Progenitor cell of endocrine pancreas (in vitro differentiated cells): ENCODE results near the gene SOX6. TPM values are rescaled to one million over a fixed set of nuclear protein-coding genes. Genes with fewer than 3 reads are reported as not detected.

Experiments
- DNase-seq: peaks from one replicate; pipeline ENCODE4 v3.0.0; 2021; ENCODE audit warnings: low spot score; ENCODE audit not compliant: unreplicated experiment
- H3K27ac Mint-ChIP-seq: 2 replicates; pipeline ENCODE4 v1.8.0; 2021; ENCODE audit warnings: mild to moderate bottlenecking, moderate library complexity, mixed read lengths
- H3K27me3 Mint-ChIP-seq: 2 replicates; pipeline ENCODE4 v1.8.0; 2021; ENCODE audit warnings: mixed read lengths
- H3K36me3 Mint-ChIP-seq: 2 replicates; pipeline ENCODE4 v1.8.0; 2022; ENCODE audit warnings: mixed read lengths; ENCODE audit not compliant: insufficient read depth
- H3K4me1 Mint-ChIP-seq: 2 replicates; pipeline ENCODE4 v1.8.0; 2021; ENCODE audit warnings: low read depth, mixed read lengths
- H3K4me3 Mint-ChIP-seq: 2 replicates; pipeline ENCODE4 v1.8.0; 2021; ENCODE audit warnings: low read depth, mild to moderate bottlenecking, moderate library complexity, mixed read lengths
- H3K9me3 Mint-ChIP-seq: 2 replicates; pipeline ENCODE4 v1.8.0; 2021; ENCODE audit warnings: low read depth, mixed read lengths
- CTCF ChIP-seq: fragments of 200-600 bp; sonication (generic); IDR thresholded peaks from one replicate; pipeline ENCODE4 v1.5.0; 2021; ENCODE audit warnings: antibody characterized with exemption, mild to moderate bottlenecking; ENCODE audit not compliant: unreplicated experiment
- total RNA-seq: library from RNA; stranded (reverse); gene quantifications from 2 replicates; pipeline ENCODE4 v1.2.1, GENCODE V29; 2021

The SOX6 gene
- total RNA-seq, 1 donor from 2014 or later: 34.9 TPM

DNA sequence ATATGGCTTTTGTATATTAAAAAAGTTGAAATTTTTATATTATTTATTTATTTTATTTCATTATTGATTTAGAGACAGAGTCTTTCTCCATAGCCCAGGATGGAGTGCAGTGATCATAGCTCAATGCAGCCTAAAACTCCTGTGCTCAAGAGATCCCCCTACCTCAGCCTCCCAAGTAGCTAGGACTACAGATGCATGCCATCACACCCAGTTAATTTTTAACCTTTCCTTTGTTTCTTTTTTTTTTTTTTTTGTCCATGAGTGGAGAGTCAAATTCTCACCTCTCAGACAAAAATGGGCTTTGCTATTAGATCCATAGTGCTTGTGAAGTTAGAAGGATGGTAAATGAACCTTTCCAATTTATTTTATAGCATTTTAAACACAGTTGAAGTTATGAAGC, 182.5 kb downstream of the SOX6 start:
- TF ChIP-seq CTCF: no peak
- no peak overlapping the region for H3K4me3 Mint-ChIP-seq
- H3K36me3 Mint-ChIP-seq: no peaks in the 10 kb centered on the region
- H3K27me3 Mint-ChIP-seq: no peaks in the 10 kb centered on the region
- peaks cover 31% of the 10 kb centered on the region for H3K4me1 Mint-ChIP-seq
- peak overlapping the region; percentile 37 for H3K27ac Mint-ChIP-seq
- DNase-seq: no peak
- H3K9me3 Mint-ChIP-seq: no peaks in the 10 kb centered on the region

DNA sequence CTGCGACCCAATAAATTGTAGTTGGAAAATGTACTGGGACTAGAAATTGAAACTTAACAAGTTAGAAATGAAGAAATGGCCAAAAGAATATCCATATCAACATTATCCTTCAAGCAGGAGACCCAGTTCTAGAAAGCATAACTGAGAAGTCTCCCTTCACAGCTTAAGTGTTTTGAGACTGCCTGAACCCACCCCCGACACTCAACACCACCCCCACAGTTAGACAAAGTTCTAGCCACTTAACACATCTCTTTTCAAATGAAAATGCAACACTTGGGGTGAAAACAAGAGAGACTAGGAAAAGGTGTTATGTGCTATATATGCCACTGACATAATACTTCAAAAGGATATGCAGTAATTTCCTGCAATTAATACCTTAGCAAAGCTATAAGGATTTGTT, 184.5 kb downstream of the SOX6 start:
- DNase-seq: no peak
- TF ChIP-seq CTCF: no peak
- H3K27me3 Mint-ChIP-seq: no peaks in the 10 kb centered on the region
- no peaks in the 10 kb centered on the region for H3K36me3 Mint-ChIP-seq
- H3K9me3 Mint-ChIP-seq: no peaks in the 10 kb centered on the region
- no peak overlapping the region for H3K27ac Mint-ChIP-seq
- H3K4me3 Mint-ChIP-seq: no peak overlapping the region
- peaks cover 24% of the 10 kb centered on the region for H3K4me1 Mint-ChIP-seq

DNA sequence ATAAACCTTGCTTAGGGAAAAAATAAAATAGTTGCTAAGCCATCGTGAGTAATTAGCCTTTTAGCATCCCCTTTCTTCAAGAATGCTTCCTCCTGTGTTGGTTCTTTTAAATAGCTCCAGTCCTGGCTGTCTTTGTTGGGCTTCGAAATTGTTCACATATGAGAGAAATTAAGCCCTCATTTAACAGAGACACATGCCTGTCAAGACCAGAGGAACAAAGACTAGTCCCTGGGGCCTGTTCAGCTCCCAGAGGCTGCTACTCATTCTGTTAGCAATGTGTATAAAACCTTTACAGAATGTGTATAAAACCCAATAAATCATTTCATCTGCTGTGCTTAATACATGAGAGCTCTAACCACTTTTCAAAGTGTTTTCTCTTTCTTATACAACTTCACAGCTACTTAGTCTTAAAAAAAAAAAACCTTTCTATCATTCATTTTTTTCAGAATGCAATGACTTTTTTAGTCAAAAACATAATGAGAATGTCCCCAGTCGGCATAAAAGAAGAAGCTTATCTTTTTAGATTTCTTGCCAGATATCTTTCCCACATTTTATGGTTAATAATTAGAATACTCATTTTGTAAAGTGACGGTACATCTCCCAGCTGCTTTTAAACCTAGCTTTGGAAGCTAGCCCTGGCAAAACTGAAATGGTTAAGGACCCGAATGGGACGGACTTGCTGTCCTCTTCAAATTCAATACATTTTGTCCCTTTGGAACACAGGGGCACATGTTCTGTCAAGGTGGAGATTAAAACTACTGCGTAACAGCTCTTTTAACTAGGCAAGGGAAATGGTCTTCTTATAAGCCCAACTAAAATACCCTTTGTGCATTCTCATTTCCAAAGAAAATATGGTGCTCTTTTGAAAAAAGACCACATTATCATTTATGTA, 186.1 kb downstream of the SOX6 start:
- no peak for DNase-seq
- Mint-ChIP-seq H3K36me3 (no peaks in the 10 kb centered on the region), H3K4me3 (no peak overlapping the region), H3K27me3 (no peaks in the 10 kb centered on the region), H3K27ac (no peak overlapping the region), H3K9me3 (no peaks in the 10 kb centered on the region), H3K4me1 (peaks cover 24% of the 10 kb centered on the region)
- no peak for TF ChIP-seq CTCF

- no peak overlapping the region for H3K27ac Mint-ChIP-seq
- H3K4me3 Mint-ChIP-seq: no peak overlapping the region
- no peaks in the 10 kb centered on the region for H3K27me3 Mint-ChIP-seq
- peaks cover 20% of the 10 kb centered on the region for H3K4me1 Mint-ChIP-seq
- DNase-seq: no peak
- no peaks in the 10 kb centered on the region for H3K9me3 Mint-ChIP-seq
- no peaks in the 10 kb centered on the region for H3K36me3 Mint-ChIP-seq
- TF ChIP-seq CTCF: peak; percentile 10
These were observed 186.8 kb downstream of the SOX6 start for GRCh38 chr11:16169541-16169940.

DNA sequence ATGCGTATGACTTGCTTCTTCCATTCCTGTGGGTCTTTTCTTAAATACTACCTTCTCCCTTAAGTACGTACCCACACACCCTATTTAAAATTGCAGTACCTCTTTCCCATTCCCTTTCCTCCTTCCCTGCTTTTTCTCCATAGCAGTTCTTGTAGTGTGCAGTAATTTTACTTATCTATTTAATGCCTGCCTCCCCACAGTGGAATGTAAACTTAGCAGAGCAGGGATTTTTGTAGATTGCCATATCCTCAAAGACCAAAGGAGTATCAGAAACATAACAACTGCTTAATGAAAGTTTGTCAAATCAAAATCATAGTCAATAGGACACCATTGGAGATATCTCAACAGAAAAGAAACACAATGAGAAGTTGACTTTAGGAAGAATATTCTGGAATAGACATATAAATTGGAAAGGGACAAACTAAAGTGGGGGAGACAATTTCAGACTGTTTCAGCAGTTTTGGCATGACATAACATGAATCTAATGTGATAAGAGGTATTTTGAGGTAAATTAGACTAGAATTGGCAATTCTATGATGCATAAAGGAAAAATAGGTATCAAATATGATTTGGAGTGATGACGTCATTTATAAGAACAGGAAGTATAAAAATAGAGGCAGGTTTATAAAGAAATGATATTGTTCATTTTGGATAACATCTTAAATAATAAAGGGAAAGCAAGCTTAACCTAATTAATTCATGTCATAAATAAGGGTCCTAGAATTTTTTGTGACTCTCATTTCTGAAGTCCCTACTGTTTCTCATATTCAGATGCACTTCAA, 188.4 kb downstream of the SOX6 start:
- no peak for TF ChIP-seq CTCF
- no peak overlapping the region for H3K4me3 Mint-ChIP-seq
- no peaks in the 10 kb centered on the region for H3K27me3 Mint-ChIP-seq

More for the DNA sequence above, 188.4 kb downstream of the SOX6 start:
- no peak for DNase-seq
- Mint-ChIP-seq H3K27ac (no peak overlapping the region), H3K4me1 (peaks cover 13% of the 10 kb centered on the region), H3K36me3 (no peaks in the 10 kb centered on the region), H3K9me3 (no peaks in the 10 kb centered on the region)
